Gastroesophageal sphincter (tissue), 4 donors: ENCODE results near the gene CYB561. TPM values are rescaled to one million over a fixed set of nuclear protein-coding genes. Genes with fewer than 3 reads are reported as not detected.

ENCODE experiments used
- ATAC-seq: fragments of 150-250 bp; one replicate; pipeline ENCODE4 v1.9.1; 2016; ENCODE audit warnings: mild to moderate bottlenecking, moderate library complexity
- H3K27ac ChIP-seq, 4 donors: fragments of 200-600 bp; sonication (generic) in 3 of 4; 1 replicate in 3 of 4; 2 replicates in 1 of 4; pipeline ENCODE4 v1.5.1; 2016 to 2019
- H3K27me3 ChIP-seq: fragments of 200-600 bp; sonication (generic); one replicate; pipeline ENCODE4 v1.5.1; 2019
- H3K36me3 ChIP-seq, 2 donors: fragments of 200-600 bp; sonication (generic); one replicate each; pipeline ENCODE4 v1.5.1; 2019; ENCODE audit warnings: control low read depth in 1 of 2
- H3K4me1 ChIP-seq, 3 donors: fragments of 200-600 bp; sonication (generic); 1 replicate in 2 of 3; 2 replicates in 1 of 3; pipeline ENCODE4 v1.5.1; 2016 to 2019; ENCODE audit warnings: control low read depth in 2 of 3
- H3K4me3 ChIP-seq, 2 donors: fragments of 200-600 bp; sonication (generic); one replicate each; pipeline ENCODE4 v1.5.1; 2019; ENCODE audit warnings: mild to moderate bottlenecking in 1 of 2, moderate library complexity in 1 of 2
- H3K9me3 ChIP-seq, 3 donors: fragments of 200-600 bp; sonication (generic); one replicate each; pipeline ENCODE4 v1.5.1; 2017 to 2019; ENCODE audit warnings: control low read depth in 2 of 3
- CTCF ChIP-seq, 4 experiments: fragments of 200-600 bp in 2 of 4; fragments of 450-650 bp in 2 of 4; sonication (generic) in 1 of 4; IDR thresholded peaks; one replicate each; pipeline ENCODE4 v1.5.1; 2017 to 2019; ENCODE audit warnings: antibody characterized with exemption in 4 of 4, mild to moderate bottlenecking in 2 of 4, moderate library complexity in 2 of 4
- EP300 ChIP-seq: sonication (generic); formaldehyde crosslinking; IDR thresholded peaks from one replicate; pipeline ENCODE4 v1.6.1; 2017; ENCODE audit warnings: antibody characterized with exemption, mild to moderate bottlenecking
- POLR2A ChIP-seq, 2 donors: fragments of 450-650 bp; IDR thresholded peaks; one replicate each; pipeline ENCODE4 v1.6.1; 2017; ENCODE audit warnings: antibody characterized with exemption in 2 of 2, mild to moderate bottlenecking in 2 of 2, moderate library complexity in 1 of 2
- POLR2AphosphoS5 ChIP-seq: sonication (generic); formaldehyde crosslinking; IDR thresholded peaks from one replicate; pipeline ENCODE4 v1.6.1; 2017; ENCODE audit warnings: antibody characterized with exemption
- WGBS, 2 donors: methylation state at CpG; one replicate each; pipeline ENCODE4 v1.1.5; 2018; ENCODE audit warnings: low coverage in 1 of 2; 5-methylcytosine and 5-hydroxymethylcytosine counted together
- total RNA-seq, 4 donors: library from RNA; depleted of rRNA; stranded (reverse); fragments of >200 nt; gene quantifications; one replicate each; pipeline ENCODE4 v1.1.0, GENCODE V29; 2016

Gene CYB561
- total RNA-seq, 4 donors from 2014 or later, result 7.9 to 17.7 (median 15.0) TPM

DNA sequence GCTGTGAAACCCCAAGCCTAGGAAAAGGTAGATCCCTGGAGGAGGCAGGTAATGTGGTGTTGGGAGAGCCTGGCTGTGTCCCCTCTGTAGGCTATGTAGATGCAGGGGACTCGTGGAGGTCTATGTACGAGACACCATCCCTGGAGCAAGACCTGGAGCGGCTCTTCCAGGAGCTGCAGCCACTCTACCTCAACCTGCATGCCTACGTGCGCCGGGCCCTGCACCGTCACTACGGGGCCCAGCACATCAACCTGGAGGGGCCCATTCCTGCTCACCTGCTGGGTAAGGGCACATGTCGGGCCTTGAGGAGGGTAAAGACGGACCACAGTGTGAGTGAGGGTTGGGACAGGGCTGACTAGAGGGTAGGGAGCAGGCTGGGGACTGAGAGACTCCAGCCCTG lies 42.7 kb upstream of the CYB561 start:
- ATAC-seq, result no peak
- 100% methylated on average over 1 of the region's 10 CpGs; no CpG with 5 or more reads in 1 of the 2 donors for WGBS, 2 donors
- peaks cover 16% of the 10 kb centered on the region for H3K27me3 ChIP-seq
- H3K4me1 ChIP-seq, result no peaks in the 10 kb centered on the region
- no peaks in the 10 kb centered on the region for H3K36me3 ChIP-seq
- no peaks in the 10 kb centered on the region for H3K9me3 ChIP-seq
- TF ChIP-seq CTCF (IDR thresholded peaks at IDR 0.05) (no peak), POLR2AphosphoS5 (no peak), POLR2A (IDR thresholded peaks at IDR 0.05) (no peak), EP300 (no peak)
- no peak overlapping the region for H3K4me3 ChIP-seq
- H3K27ac ChIP-seq, result no peak overlapping the region

DNA sequence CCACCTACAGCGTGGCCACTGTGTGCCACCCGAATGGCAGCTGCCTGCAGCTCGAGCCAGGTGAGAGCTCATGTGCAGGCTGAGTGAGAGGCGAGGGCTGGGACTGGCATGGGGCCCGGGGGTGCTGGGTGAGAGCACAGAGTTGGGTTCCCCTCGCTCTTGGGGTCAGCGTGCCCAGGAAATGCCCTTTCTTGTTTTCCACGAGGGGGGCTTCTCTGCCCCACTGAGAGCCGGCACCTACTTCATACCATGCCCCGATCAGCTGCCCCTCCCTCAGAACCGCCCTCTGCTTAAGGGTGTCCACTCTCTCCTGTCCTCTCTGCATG lies 40.9 kb upstream of the CYB561 start:
- Histone ChIP-seq H3K36me3 (no peaks in the 10 kb centered on the region), H3K4me1 (no peaks in the 10 kb centered on the region), H3K9me3 (no peaks in the 10 kb centered on the region), H3K27ac (no peak overlapping the region), H3K4me3 (no peak overlapping the region), H3K27me3 (peaks cover 23% of the 10 kb centered on the region)
- no peak for ATAC-seq
- WGBS, 2 donors, result 100% methylated on average over 1 of the region's 11 CpGs; no CpG with 5 or more reads in 1 of the 2 donors
- TF ChIP-seq POLR2A (IDR thresholded peaks at IDR 0.05), result no peak
- no peak for TF ChIP-seq EP300
- TF ChIP-seq CTCF (IDR thresholded peaks at IDR 0.05), result no peak
- TF ChIP-seq POLR2AphosphoS5, result no peak

DNA sequence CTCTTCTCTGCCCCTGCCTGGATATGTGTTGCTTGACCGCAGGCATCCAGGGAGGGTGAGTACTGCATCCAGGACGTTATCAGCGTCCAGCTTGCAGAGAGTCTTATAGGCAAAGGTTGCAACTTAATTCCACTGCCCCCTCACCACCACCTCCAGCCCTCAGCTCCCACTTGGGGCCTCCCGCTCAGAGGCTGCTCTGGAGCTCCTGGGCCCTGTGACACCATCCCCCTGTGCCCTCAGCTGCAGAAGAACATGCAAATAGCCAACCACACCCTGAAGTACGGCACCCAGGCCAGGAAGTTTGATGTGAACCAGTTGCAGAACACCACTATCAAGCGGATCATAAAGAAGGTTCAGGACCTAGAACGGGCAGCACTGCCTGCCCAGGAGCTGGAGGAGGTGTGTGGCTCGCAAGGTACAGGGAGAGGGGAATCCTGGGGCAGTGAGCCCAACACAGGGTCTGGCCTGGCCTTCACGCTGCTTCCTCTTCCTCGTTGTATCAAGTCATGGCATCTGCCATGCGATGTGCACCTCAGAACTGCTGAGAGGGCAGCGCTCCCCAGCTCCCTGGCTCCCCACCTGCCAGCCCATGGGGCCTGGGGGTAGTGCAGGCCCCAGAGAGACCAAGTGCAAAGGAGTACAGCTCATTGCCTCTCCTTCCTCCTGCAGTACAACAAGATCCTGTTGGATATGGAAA lies 40.4 kb upstream of the CYB561 start:
- TF ChIP-seq EP300, result no peak
- TF ChIP-seq POLR2AphosphoS5, result no peak
- no peak for TF ChIP-seq CTCF (IDR thresholded peaks at IDR 0.05)
- TF ChIP-seq POLR2A (IDR thresholded peaks at IDR 0.05), result no peak
- ATAC-seq, result no peak
- H3K27ac ChIP-seq, result no peak overlapping the region
- peaks cover 24% of the 10 kb centered on the region for H3K27me3 ChIP-seq
- WGBS, 2 donors, result 69 to 79% methylated on average over 3 to 10 of the region's 12 CpGs
- no peaks in the 10 kb centered on the region for H3K36me3 ChIP-seq
- H3K9me3 ChIP-seq, result no peaks in the 10 kb centered on the region
- no peaks in the 10 kb centered on the region for H3K4me1 ChIP-seq
- no peak overlapping the region for H3K4me3 ChIP-seq

GRCh38 chr17:63483655-63484575 lies 37.8 kb upstream of the CYB561 start:
- no peak overlapping the region for H3K27ac ChIP-seq
- no peaks in the 10 kb centered on the region for H3K36me3 ChIP-seq
- no peak for ATAC-seq
- no peaks in the 10 kb centered on the region for H3K9me3 ChIP-seq
- TF ChIP-seq POLR2AphosphoS5, result no peak
- TF ChIP-seq EP300, result no peak
- TF ChIP-seq POLR2A (IDR thresholded peaks at IDR 0.05), result no peak
- TF ChIP-seq CTCF (IDR thresholded peaks at IDR 0.05), result no peak
- 80 to 100% methylated on average over 1 of the region's 16 CpGs for WGBS, 2 donors
- H3K27me3 ChIP-seq, result peaks cover 38% of the 10 kb centered on the region
- peaks cover 0 to 4% (median 0%) of the 10 kb centered on the region in 3 donors for H3K4me1 ChIP-seq
- H3K4me3 ChIP-seq, result no peak overlapping the region
